MM.1S (cell line): ENCODE measurements around the gene ZBTB12.

Experiments
- CTCF ChIP-seq: fragments of 300-600 bp; sonication (generic); IDR thresholded peaks from 2 replicates; pipeline ENCODE4 v1.5.1; 2016; ENCODE audit warnings: antibody characterized with exemption, low read length, mixed read lengths
- EZH2 ChIP-seq: fragments of 300-600 bp; sonication (generic); optimal IDR thresholded peaks from 2 replicates; pipeline ENCODE3; 2017; ENCODE audit warnings: low read depth, mild to moderate bottlenecking, antibody characterized with exemption, low read length, mixed read lengths
- EZH2phosphoT487 ChIP-seq: fragments of 300-600 bp; sonication (generic); IDR thresholded peaks from 2 replicates; pipeline ENCODE4 v1.6.1; 2018; ENCODE audit warnings: antibody characterized with exemption, low read length

- TF ChIP-seq CTCF: no peak
- TF ChIP-seq EZH2phosphoT487: no peak
- TF ChIP-seq EZH2: no peak
Measured at GRCh38 chr6:31935021-31935420, 33.1 kb upstream of the ZBTB12 start.
